ENCODE data around the gene SMU1.

The SMU1 gene

DNA sequence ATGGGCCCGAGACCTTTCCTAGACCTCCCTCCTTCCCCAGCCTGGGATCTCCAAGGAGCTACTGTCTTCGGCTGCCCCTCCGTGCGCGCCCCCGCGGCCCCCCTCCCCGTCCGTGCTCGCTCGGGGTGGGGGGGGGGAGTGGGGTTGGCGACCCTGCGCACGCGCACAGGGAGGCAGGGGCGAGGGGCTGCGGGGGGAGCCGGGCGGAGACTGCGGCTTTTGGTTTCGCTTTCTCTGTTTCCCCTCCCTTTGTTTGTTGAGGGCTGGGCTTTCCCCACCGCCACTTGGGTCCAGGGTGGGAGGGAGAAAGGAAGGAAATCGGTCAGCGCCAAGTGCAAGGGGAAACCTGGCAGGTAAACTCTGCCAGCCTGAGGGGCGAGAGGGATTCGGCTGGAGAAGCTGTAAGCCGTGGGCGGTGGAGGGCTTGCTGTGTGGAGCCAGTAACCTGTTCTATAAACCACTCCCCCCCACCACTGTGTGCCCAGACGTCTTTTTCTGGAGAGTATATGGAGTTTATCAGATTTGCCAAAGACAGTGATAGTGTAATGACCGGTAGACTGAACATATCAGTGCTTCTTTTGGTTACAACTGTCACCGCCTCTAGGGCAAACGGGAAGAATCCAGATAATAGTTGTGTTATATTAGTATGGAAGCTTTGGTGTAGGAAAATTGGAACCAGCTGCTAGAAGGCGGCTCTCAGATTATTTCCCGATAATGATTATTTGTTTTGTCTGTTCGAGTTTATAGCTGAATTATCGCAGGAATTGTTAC is 50.7 kb downstream of the SMU1 start:
- Histone ChIP-seq H3K4me3 (ENCODE audit: low read depth, low read length) (peak overlapping the region; percentile 99), H3K9me3 (ENCODE audit: control insufficient read depth, insufficient read depth, low read length) (no peaks in the 10 kb centered on the region), H3K27ac (ENCODE audit: low read depth, low read length) (peak overlapping the region; percentile 98), H3K36me3 (ENCODE audit: control insufficient read depth, insufficient read depth, low read length) (peaks cover 54% of the 10 kb centered on the region), H3K27me3 (ENCODE audit: control insufficient read depth, insufficient read depth, low read length) (no peaks in the 10 kb centered on the region), H3K4me1 (ENCODE audit: control insufficient read depth, insufficient read depth, low read length) (peaks cover 8% of the 10 kb centered on the region; the same call in 1 of the 2 replicates), H3K9ac (ENCODE audit: low read depth, low read length) (peak overlapping the region; percentile 97)

GRCh38 chr9:33024966-33025571 is 51.4 kb downstream of the SMU1 start, which contains the start of gene DNAJA1:
Gene DNAJA1 (plus strand): TSS chr9:33025273. CDS start chr9:33026485, 1,212 bp downstream.
- peaks cover 53% of the 10 kb centered on the region for H3K36me3 ChIP-seq (ENCODE audit: control insufficient read depth, insufficient read depth, low read length)
- H3K4me3 ChIP-seq (ENCODE audit: low read depth, low read length): peak within 1 kb of the TSS; percentile 99
- H3K27me3 ChIP-seq (ENCODE audit: control insufficient read depth, insufficient read depth, low read length): no peaks in the 10 kb centered on the region
- peak within 1 kb of the TSS; percentile 97 for H3K9ac ChIP-seq (ENCODE audit: low read depth, low read length)
- H3K9me3 ChIP-seq (ENCODE audit: control insufficient read depth, insufficient read depth, low read length): no peaks in the 10 kb centered on the region
- H3K4me1 ChIP-seq (ENCODE audit: control insufficient read depth, insufficient read depth, low read length): peaks cover 8% of the 10 kb centered on the region; the same call in 1 of the 2 replicates
- peak within 1 kb of the TSS; percentile 98 for H3K27ac ChIP-seq (ENCODE audit: low read depth, low read length)

- H3K9ac ChIP-seq (ENCODE audit: low read depth, low read length): peak overlapping the region; percentile 97
- peak overlapping the region; percentile 99 for H3K4me3 ChIP-seq (ENCODE audit: low read depth, low read length)
- H3K27me3 ChIP-seq (ENCODE audit: control insufficient read depth, insufficient read depth, low read length): no peaks in the 10 kb centered on the region
- no peaks in the 10 kb centered on the region for H3K9me3 ChIP-seq (ENCODE audit: control insufficient read depth, insufficient read depth, low read length)
- H3K4me1 ChIP-seq (ENCODE audit: control insufficient read depth, insufficient read depth, low read length): peaks cover 8% of the 10 kb centered on the region; the same call in 1 of the 2 replicates
- peaks cover 47% of the 10 kb centered on the region for H3K36me3 ChIP-seq (ENCODE audit: control insufficient read depth, insufficient read depth, low read length)
- peak overlapping the region; percentile 98 for H3K27ac ChIP-seq (ENCODE audit: low read depth, low read length)
These were observed 52.1 kb downstream of the SMU1 start for GRCh38 chr9:33024126-33024965.

DNA sequence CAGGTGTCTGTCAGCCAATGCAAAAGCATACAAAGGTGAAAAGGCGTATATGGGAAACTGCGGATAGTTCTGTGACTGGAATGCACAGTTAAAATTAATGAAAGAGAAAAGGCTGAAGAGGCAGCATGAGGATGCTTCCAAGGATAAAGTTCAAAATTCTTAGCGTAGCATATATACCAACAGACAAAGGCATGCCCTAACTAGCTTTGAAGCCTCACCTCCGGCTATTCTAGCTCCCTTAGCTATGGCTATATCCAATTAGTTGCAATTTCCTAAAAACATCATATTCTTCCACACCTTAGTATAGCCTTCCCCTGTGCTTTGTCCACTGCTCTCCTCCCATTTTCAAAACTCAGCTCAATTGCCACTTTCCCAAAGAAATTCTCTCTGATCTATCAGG is 52.8 kb downstream of the SMU1 start:
- Histone ChIP-seq H3K27ac (ENCODE audit: low read depth, low read length) (no peak overlapping the region), H3K9ac (ENCODE audit: low read depth, low read length) (no peak overlapping the region), H3K4me3 (ENCODE audit: low read depth, low read length) (peak overlapping the region; percentile 99), H3K36me3 (ENCODE audit: control insufficient read depth, insufficient read depth, low read length) (peaks cover 45% of the 10 kb centered on the region), H3K4me1 (ENCODE audit: control insufficient read depth, insufficient read depth, low read length) (peaks cover 8% of the 10 kb centered on the region; the same call in 1 of the 2 replicates), H3K27me3 (ENCODE audit: control insufficient read depth, insufficient read depth, low read length) (no peaks in the 10 kb centered on the region), H3K9me3 (ENCODE audit: control insufficient read depth, insufficient read depth, low read length) (no peaks in the 10 kb centered on the region)

- Histone ChIP-seq H3K9ac (ENCODE audit: low read depth, low read length) (no peak overlapping the region), H3K27ac (ENCODE audit: low read depth, low read length) (no peak overlapping the region), H3K4me1 (ENCODE audit: control insufficient read depth, insufficient read depth, low read length) (peaks cover 8% of the 10 kb centered on the region; the same call in 1 of the 2 replicates), H3K27me3 (ENCODE audit: control insufficient read depth, insufficient read depth, low read length) (no peaks in the 10 kb centered on the region), H3K4me3 (ENCODE audit: low read depth, low read length) (no peak overlapping the region), H3K36me3 (ENCODE audit: control insufficient read depth, insufficient read depth, low read length) (peaks cover 36% of the 10 kb centered on the region), H3K9me3 (ENCODE audit: control insufficient read depth, insufficient read depth, low read length) (no peaks in the 10 kb centered on the region)
These were observed 53.7 kb downstream of the SMU1 start for GRCh38 chr9:33022755-33023154.

- no peak overlapping the region for H3K27ac ChIP-seq (ENCODE audit: low read depth, low read length)
- H3K4me3 ChIP-seq (ENCODE audit: low read depth, low read length): no peak overlapping the region
- no peaks in the 10 kb centered on the region for H3K27me3 ChIP-seq (ENCODE audit: control insufficient read depth, insufficient read depth, low read length)
- no peak overlapping the region for H3K9ac ChIP-seq (ENCODE audit: low read depth, low read length)
- H3K36me3 ChIP-seq (ENCODE audit: control insufficient read depth, insufficient read depth, low read length): peaks cover 34% of the 10 kb centered on the region
- H3K4me1 ChIP-seq (ENCODE audit: control insufficient read depth, insufficient read depth, low read length): peaks cover 8% of the 10 kb centered on the region; the same call in 1 of the 2 replicates
- H3K9me3 ChIP-seq (ENCODE audit: control insufficient read depth, insufficient read depth, low read length): no peaks in the 10 kb centered on the region
These were observed 54.2 kb downstream of the SMU1 start for GRCh38 chr9:33022303-33022702.

DNA sequence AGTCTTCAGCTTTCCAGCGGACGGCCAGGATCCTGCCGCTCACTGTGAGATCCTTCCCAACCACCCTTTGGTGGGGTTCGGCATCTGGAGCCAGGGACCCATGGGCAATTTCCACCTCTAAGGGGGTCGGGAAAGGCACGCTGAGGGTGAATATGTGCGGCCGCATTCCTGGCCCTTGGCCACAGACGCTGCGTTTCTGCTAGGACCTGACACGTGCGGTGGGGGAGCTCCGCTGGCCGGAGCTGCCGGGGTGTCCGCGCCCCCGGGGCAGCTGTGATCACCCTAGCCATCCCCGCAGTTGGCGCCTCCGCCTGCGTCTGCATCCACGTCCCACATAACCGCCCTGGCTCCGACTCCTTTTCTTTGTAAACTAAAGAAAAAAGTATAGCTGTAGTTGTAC is 56.7 kb downstream of the SMU1 start:
- no peaks in the 10 kb centered on the region for H3K27me3 ChIP-seq (ENCODE audit: control insufficient read depth, insufficient read depth, low read length)

GRCh38 chr9:33017283-33018041 is 59.0 kb downstream of the SMU1 start:
- Histone ChIP-seq H3K27ac (ENCODE audit: low read depth, low read length) (no peak overlapping the region), H3K27me3 (ENCODE audit: control insufficient read depth, insufficient read depth, low read length) (no peaks in the 10 kb centered on the region), H3K9me3 (ENCODE audit: control insufficient read depth, insufficient read depth, low read length) (no peaks in the 10 kb centered on the region), H3K4me3 (ENCODE audit: low read depth, low read length) (no peak overlapping the region), H3K4me1 (ENCODE audit: control insufficient read depth, insufficient read depth, low read length) (peaks cover 14% of the 10 kb centered on the region), H3K36me3 (ENCODE audit: control insufficient read depth, insufficient read depth, low read length) (peaks cover 32% of the 10 kb centered on the region), H3K9ac (ENCODE audit: low read depth, low read length) (no peak overlapping the region)

More for the DNA sequence above, 56.7 kb downstream of the SMU1 start:
- H3K4me3 ChIP-seq (ENCODE audit: low read depth, low read length): no peak overlapping the region
- H3K27ac ChIP-seq (ENCODE audit: low read depth, low read length): no peak overlapping the region
- H3K36me3 ChIP-seq (ENCODE audit: control insufficient read depth, insufficient read depth, low read length): peaks cover 32% of the 10 kb centered on the region
- H3K9me3 ChIP-seq (ENCODE audit: control insufficient read depth, insufficient read depth, low read length): no peaks in the 10 kb centered on the region
- H3K9ac ChIP-seq (ENCODE audit: low read depth, low read length): no peak overlapping the region
- H3K4me1 ChIP-seq (ENCODE audit: control insufficient read depth, insufficient read depth, low read length): peaks cover 9% of the 10 kb centered on the region

DNA sequence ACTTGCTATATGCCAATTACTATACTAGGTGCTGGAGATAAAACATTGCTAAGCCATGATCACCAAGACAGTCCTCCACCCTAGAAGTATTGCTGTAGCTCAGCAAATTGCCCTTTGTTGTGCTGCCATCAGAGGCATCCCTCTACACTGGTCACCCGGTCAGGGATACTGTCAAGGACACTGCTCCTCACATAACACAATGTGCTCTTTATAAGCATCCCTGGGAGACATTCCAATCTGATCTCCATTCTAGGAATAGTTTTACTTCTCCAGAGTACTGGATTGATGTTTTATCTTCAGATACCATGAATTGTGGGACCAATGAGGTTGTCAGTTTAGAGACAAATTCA is 61.8 kb downstream of the SMU1 start:
- Histone ChIP-seq H3K4me1 (ENCODE audit: control insufficient read depth, insufficient read depth, low read length) (peaks cover 14% of the 10 kb centered on the region), H3K4me3 (ENCODE audit: low read depth, low read length) (no peak overlapping the region), H3K27me3 (ENCODE audit: control insufficient read depth, insufficient read depth, low read length) (no peaks in the 10 kb centered on the region), H3K27ac (ENCODE audit: low read depth, low read length) (peak overlapping the region; percentile 22), H3K9me3 (ENCODE audit: control insufficient read depth, insufficient read depth, low read length) (no peaks in the 10 kb centered on the region), H3K9ac (ENCODE audit: low read depth, low read length) (no peak overlapping the region), H3K36me3 (ENCODE audit: control insufficient read depth, insufficient read depth, low read length) (peaks cover 15% of the 10 kb centered on the region; the same call in 1 of the 2 replicates)

DNA sequence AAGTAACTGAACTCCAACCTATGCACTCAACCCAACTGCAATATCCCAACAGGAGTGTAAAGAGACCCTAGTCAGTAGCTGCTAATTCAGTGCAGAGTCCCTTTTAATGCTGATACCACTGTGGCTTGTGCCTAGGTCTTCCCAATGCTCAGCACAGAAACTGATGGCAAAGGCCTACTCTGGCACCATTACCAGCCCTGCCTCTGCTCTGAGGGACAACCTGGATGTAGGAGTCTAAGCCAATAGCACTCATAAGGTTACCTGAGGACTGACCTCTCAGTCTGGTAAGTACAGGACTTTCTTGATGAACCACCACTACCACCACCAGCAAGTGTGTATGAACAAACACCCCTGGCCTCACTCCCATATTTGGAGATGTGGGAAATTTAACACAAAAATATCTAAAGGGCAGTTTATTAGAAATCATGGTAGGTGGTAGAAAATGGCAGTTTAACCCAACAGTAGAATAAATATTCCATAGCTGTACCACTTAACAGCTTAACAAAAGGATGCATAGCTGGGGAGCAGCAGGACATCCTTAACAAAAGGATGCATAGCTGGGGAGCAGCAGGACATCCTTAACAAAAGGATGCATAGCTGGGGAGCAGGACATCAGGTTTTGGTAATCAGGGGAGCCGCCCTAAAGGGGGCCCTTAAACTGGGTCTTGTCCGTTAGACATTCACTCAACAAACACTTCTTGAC is 62.4 kb downstream of the SMU1 start:
- Histone ChIP-seq H3K27me3 (ENCODE audit: control insufficient read depth, insufficient read depth, low read length) (no peaks in the 10 kb centered on the region), H3K9ac (ENCODE audit: low read depth, low read length) (0 out of 2 replicates have a peak overlapping the region, but pooled peaks have one; percentile 6), H3K4me1 (ENCODE audit: control insufficient read depth, insufficient read depth, low read length) (peaks cover 14% of the 10 kb centered on the region), H3K27ac (ENCODE audit: low read depth, low read length) (peak overlapping the region; percentile 76), H3K9me3 (ENCODE audit: control insufficient read depth, insufficient read depth, low read length) (no peaks in the 10 kb centered on the region), H3K36me3 (ENCODE audit: control insufficient read depth, insufficient read depth, low read length) (peaks cover 15% of the 10 kb centered on the region; the same call in 1 of the 2 replicates), H3K4me3 (ENCODE audit: low read depth, low read length) (no peak overlapping the region)

Measured in HUES48 (cell line).